ENCODE results near the gene PYHIN1.
A peak's percentile ranks its signal among the peaks of the same experiment; 100 is the strongest.

Gene PYHIN1

GRCh38 chr1:158952416-158952815, 21.1 kb downstream of the PYHIN1 start:
- no peaks in the 10 kb centered on the region for H3K27me3 ChIP-seq (ENCODE audit: insufficient read depth, low read length, poor library complexity, severe bottlenecking)
- H3K9ac ChIP-seq (ENCODE audit: low read depth, low read length, poor library complexity, severe bottlenecking), result peak overlapping the region; percentile 68
- peak overlapping the region; percentile 59 for H2AFZ ChIP-seq (ENCODE audit: low read length)
- H3K4me2 ChIP-seq (ENCODE audit: low read depth, low read length, poor library complexity, severe bottlenecking), result peak overlapping the region; percentile 88
- no peaks in the 10 kb centered on the region for H3K36me3 ChIP-seq (ENCODE audit: insufficient read depth, low read length)
- H3F3A ChIP-seq (ENCODE audit: low read depth), result 0 out of 2 replicates have a peak, but pooled peaks cover 6% of the 10 kb centered on the region
- H3K9me2 ChIP-seq (replicated peaks; ENCODE audit: low read depth, low read length), result no peaks in the 10 kb centered on the region
- TF ChIP-seq EZH2phosphoT487 (IDR thresholded peaks at IDR 0.05; ENCODE audit: borderline replicate concordance) (no peak), CTCF (conservative IDR thresholded peaks at IDR 0.05; ENCODE audit: low read length) (no peak)
- H3K9me3 ChIP-seq (ENCODE audit: insufficient read depth, low read depth, low read length), result no peaks in the 10 kb centered on the region
- no peaks in the 10 kb centered on the region for H3K79me2 ChIP-seq (ENCODE audit: insufficient read depth, low read length)
- peaks cover 15% of the 10 kb centered on the region for H3K4me1 ChIP-seq (ENCODE audit: insufficient read depth, low read length, poor library complexity, severe bottlenecking)
- peak overlapping the region; percentile 71 for H3K4me3 ChIP-seq (ENCODE audit: low read length, poor library complexity, severe bottlenecking)
- H4K20me1 ChIP-seq (ENCODE audit: insufficient read depth, low read length, poor library complexity, severe bottlenecking), result no peaks in the 10 kb centered on the region

GRCh38 chr1:158961178-158961577, 29.8 kb downstream of the PYHIN1 start:
- no peak for TF ChIP-seq EZH2phosphoT487 (IDR thresholded peaks at IDR 0.05; ENCODE audit: borderline replicate concordance)
- TF ChIP-seq CTCF (conservative IDR thresholded peaks at IDR 0.05; ENCODE audit: low read length), result no peak
- Histone ChIP-seq H3K4me1 (ENCODE audit: insufficient read depth, low read length, poor library complexity, severe bottlenecking) (no peaks in the 10 kb centered on the region), H3F3A (ENCODE audit: low read depth) (no peaks in the 10 kb centered on the region), H3K4me3 (ENCODE audit: low read length, poor library complexity, severe bottlenecking) (no peak overlapping the region), H3K9ac (ENCODE audit: low read depth, low read length, poor library complexity, severe bottlenecking) (no peak overlapping the region), H2AFZ (ENCODE audit: low read length) (no peak overlapping the region), H3K9me3 (ENCODE audit: insufficient read depth, low read depth, low read length) (no peaks in the 10 kb centered on the region), H3K27me3 (ENCODE audit: insufficient read depth, low read length, poor library complexity, severe bottlenecking) (no peaks in the 10 kb centered on the region), H3K4me2 (ENCODE audit: low read depth, low read length, poor library complexity, severe bottlenecking) (no peak overlapping the region), H3K9me2 (replicated peaks; ENCODE audit: low read depth, low read length) (no peaks in the 10 kb centered on the region), H3K79me2 (ENCODE audit: insufficient read depth, low read length) (no peaks in the 10 kb centered on the region), H3K36me3 (ENCODE audit: insufficient read depth, low read length) (no peaks in the 10 kb centered on the region), H4K20me1 (ENCODE audit: insufficient read depth, low read length, poor library complexity, severe bottlenecking) (no peaks in the 10 kb centered on the region)

- Histone ChIP-seq H3K9me2 (replicated peaks; ENCODE audit: low read depth, low read length) (no peaks in the 10 kb centered on the region), H3K27me3 (ENCODE audit: insufficient read depth, low read length, poor library complexity, severe bottlenecking) (no peaks in the 10 kb centered on the region), H3K9ac (ENCODE audit: low read depth, low read length, poor library complexity, severe bottlenecking) (no peak overlapping the region), H3K9me3 (ENCODE audit: insufficient read depth, low read depth, low read length) (no peaks in the 10 kb centered on the region), H3K36me3 (ENCODE audit: insufficient read depth, low read length) (no peaks in the 10 kb centered on the region), H3K4me2 (ENCODE audit: low read depth, low read length, poor library complexity, severe bottlenecking) (no peak overlapping the region), H3K79me2 (ENCODE audit: insufficient read depth, low read length) (no peaks in the 10 kb centered on the region), H4K20me1 (ENCODE audit: insufficient read depth, low read length, poor library complexity, severe bottlenecking) (no peaks in the 10 kb centered on the region), H3K4me1 (ENCODE audit: insufficient read depth, low read length, poor library complexity, severe bottlenecking) (no peaks in the 10 kb centered on the region), H3K4me3 (ENCODE audit: low read length, poor library complexity, severe bottlenecking) (no peak overlapping the region), H3F3A (ENCODE audit: low read depth) (no peaks in the 10 kb centered on the region), H2AFZ (ENCODE audit: low read length) (no peak overlapping the region)
- TF ChIP-seq CTCF (conservative IDR thresholded peaks at IDR 0.05; ENCODE audit: low read length) (peak; percentile 40), EZH2phosphoT487 (IDR thresholded peaks at IDR 0.05; ENCODE audit: borderline replicate concordance) (no peak)
Observed at GRCh38 chr1:158962983-158963382, 31.6 kb downstream of the PYHIN1 start.

Data from Loucy (cell line).